Measurements from ENCODE around the gene RTF1. TPM values are rescaled to one million over a fixed set of nuclear protein-coding genes. Genes with fewer than 3 reads are reported as not detected.
A peak's percentile ranks its signal among the peaks of the same experiment; 100 is the strongest.

The RTF1 gene
- polyA plus RNA-seq, 1 of the 3 experiments (the other 2 are of a cell fraction), result 27.8 TPM

DNA sequence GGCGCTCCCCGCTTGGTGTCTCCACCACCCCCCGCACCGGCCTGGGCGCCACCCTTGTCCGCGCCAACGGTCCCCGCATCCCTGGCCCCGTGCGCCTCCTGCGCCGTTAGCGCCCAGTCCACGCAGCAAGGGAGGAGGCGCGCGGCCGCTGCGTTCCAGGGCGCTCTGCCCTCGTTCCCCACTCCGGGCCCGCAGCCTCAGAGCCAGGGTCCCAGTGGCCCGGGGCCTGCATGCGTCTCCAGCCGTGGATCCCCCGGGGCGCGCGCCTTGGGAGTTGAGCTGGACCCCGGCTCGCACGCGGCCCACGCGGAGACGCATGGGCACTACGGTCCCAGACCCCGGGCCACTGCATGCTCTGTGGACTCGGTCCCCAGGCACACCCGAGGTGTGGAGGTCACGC lies 69.4 kb downstream of the RTF1 start:
- H3K9me2 ChIP-seq, result no peaks in the 10 kb centered on the region
- no peaks in the 10 kb centered on the region for H3K4me1 ChIP-seq (ENCODE audit: control insufficient read depth in 1 of 2, insufficient read depth in 2 of 2, low read depth in 1 of 2, low read length in 1 of 2)
- 96% methylated on average over 42 of the region's 43 CpGs for WGBS (ENCODE audit: low lambda C conversion rate)
- no peaks in the 10 kb centered on the region for H4K20me1 ChIP-seq (ENCODE audit: insufficient read depth)
- no peak overlapping the region for H3K4me2 ChIP-seq
- no peak overlapping the region for H3K9ac ChIP-seq
- no peak overlapping the region for H3K27ac ChIP-seq (ENCODE audit: low read depth in 2 of 2, low read length in 1 of 2)
- peaks cover 4% of the 10 kb centered on the region for H3F3A ChIP-seq (replicated peaks; ENCODE audit: insufficient read depth)
- no peaks in the 10 kb centered on the region for H3K79me2 ChIP-seq (ENCODE audit: insufficient read depth)
- peak; percentile 28 for DNase-seq
- ChIA-PET POLR2A (no interaction called here), CTCF (interaction anchor here (1.1 kb wide), 1 partner anchor 20 kb away, joined by 4 read pairs; no protein-coding TSS in a partner anchor)
- H3K9me3 ChIP-seq, result no peaks in the 10 kb centered on the region
- H3K4me3 ChIP-seq (ENCODE audit: low read depth in 2 of 2, low read length in 1 of 2), result no peak overlapping the region
- no peaks in the 10 kb centered on the region for H3K27me3 ChIP-seq (ENCODE audit: insufficient read depth)
- TF ChIP-seq, protein P1, sequence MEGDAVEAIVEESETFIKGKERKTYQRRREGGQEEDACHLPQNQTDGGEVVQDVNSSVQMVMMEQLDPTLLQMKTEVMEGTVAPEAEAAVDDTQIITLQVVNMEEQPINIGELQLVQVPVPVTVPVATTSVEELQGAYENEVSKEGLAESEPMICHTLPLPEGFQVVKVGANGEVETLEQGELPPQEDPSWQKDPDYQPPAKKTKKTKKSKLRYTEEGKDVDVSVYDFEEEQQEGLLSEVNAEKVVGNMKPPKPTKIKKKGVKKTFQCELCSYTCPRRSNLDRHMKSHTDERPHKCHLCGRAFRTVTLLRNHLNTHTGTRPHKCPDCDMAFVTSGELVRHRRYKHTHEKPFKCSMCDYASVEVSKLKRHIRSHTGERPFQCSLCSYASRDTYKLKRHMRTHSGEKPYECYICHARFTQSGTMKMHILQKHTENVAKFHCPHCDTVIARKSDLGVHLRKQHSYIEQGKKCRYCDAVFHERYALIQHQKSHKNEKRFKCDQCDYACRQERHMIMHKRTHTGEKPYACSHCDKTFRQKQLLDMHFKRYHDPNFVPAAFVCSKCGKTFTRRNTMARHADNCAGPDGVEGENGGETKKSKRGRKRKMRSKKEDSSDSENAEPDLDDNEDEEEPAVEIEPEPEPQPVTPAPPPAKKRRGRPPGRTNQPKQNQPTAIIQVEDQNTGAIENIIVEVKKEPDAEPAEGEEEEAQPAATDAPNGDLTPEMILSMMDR (IDR thresholded peaks at IDR 0.05), result no peak
- TF ChIP-seq RFX5 (IDR thresholded peaks at IDR 0.05; ENCODE audit: low read length) (no peak), FOXJ3 (CRISPR knock-in tag; IDR thresholded peaks at IDR 0.05) (no peak), POLR2AphosphoS5 (IDR thresholded peaks at IDR 0.05; ENCODE audit: low read depth, low read length) (no peak), MEF2A (IDR thresholded peaks at IDR 0.05; ENCODE audit: borderline replicate concordance, low read depth) (no peak), TCF12 (IDR thresholded peaks at IDR 0.05) (no peak), TAF1 (IDR thresholded peaks at IDR 0.05; ENCODE audit: borderline replicate concordance, low read depth, low read length) (no peak), RCOR1 (IDR thresholded peaks at IDR 0.05; ENCODE audit: low read length) (no peak), SMC3 (IDR thresholded peaks at IDR 0.05; ENCODE audit: low read depth, low read length) (no peak), GATA2 (CRISPR knock-in tag; IDR thresholded peaks at IDR 0.05) (no peak), NFIC (IDR thresholded peaks at IDR 0.05; ENCODE audit: borderline replicate concordance) (no peak), RAD21 (IDR thresholded peaks at IDR 0.05; ENCODE audit: low read length) (no peak), FOSL2 (IDR thresholded peaks at IDR 0.05; ENCODE audit: borderline replicate concordance, low read depth) (no peak), RXRA (IDR thresholded peaks at IDR 0.05; ENCODE audit: borderline replicate concordance, low read depth) (no peak), YY1 (IDR thresholded peaks at IDR 0.05; ENCODE audit: low read depth) (no peak)
- TF ChIP-seq, protein P2, sequence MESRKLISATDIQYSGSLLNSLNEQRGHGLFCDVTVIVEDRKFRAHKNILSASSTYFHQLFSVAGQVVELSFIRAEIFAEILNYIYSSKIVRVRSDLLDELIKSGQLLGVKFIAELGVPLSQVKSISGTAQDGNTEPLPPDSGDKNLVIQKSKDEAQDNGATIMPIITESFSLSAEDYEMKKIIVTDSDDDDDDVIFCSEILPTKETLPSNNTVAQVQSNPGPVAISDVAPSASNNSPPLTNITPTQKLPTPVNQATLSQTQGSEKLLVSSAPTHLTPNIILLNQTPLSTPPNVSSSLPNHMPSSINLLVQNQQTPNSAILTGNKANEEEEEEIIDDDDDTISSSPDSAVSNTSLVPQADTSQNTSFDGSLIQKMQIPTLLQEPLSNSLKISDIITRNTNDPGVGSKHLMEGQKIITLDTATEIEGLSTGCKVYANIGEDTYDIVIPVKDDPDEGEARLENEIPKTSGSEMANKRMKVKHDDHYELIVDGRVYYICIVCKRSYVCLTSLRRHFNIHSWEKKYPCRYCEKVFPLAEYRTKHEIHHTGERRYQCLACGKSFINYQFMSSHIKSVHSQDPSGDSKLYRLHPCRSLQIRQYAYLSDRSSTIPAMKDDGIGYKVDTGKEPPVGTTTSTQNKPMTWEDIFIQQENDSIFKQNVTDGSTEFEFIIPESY (IDR thresholded peaks at IDR 0.05; ENCODE audit: borderline replicate concordance, low read depth), result no peak
- TF ChIP-seq, protein P3, sequence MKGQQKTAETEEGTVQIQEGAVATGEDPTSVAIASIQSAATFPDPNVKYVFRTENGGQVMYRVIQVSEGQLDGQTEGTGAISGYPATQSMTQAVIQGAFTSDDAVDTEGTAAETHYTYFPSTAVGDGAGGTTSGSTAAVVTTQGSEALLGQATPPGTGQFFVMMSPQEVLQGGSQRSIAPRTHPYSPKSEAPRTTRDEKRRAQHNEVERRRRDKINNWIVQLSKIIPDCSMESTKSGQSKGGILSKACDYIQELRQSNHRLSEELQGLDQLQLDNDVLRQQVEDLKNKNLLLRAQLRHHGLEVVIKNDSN (IDR thresholded peaks at IDR 0.05; ENCODE audit: borderline replicate concordance, low read depth), result no peak
- TF ChIP-seq, protein P4, sequence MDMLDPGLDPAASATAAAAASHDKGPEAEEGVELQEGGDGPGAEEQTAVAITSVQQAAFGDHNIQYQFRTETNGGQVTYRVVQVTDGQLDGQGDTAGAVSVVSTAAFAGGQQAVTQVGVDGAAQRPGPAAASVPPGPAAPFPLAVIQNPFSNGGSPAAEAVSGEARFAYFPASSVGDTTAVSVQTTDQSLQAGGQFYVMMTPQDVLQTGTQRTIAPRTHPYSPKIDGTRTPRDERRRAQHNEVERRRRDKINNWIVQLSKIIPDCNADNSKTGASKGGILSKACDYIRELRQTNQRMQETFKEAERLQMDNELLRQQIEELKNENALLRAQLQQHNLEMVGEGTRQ (IDR thresholded peaks at IDR 0.05; ENCODE audit: borderline replicate concordance, low read depth, low read length), result no peak
- TF ChIP-seq, protein P5, sequence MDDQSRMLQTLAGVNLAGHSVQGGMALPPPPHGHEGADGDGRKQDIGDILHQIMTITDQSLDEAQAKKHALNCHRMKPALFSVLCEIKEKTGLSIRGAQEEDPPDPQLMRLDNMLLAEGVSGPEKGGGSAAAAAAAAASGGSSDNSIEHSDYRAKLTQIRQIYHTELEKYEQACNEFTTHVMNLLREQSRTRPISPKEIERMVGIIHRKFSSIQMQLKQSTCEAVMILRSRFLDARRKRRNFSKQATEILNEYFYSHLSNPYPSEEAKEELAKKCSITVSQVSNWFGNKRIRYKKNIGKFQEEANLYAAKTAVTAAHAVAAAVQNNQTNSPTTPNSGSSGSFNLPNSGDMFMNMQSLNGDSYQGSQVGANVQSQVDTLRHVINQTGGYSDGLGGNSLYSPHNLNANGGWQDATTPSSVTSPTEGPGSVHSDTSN (IDR thresholded peaks at IDR 0.05), result no peak
- peaks cover 0 to 17% of the 10 kb centered on the region in 2 experiments for H3K36me3 ChIP-seq (replicated peaks in 1 of 2; ENCODE audit: control insufficient read depth in 1 of 2, insufficient read depth in 2 of 2, low read length in 1 of 2)
- no peak overlapping the region for H2AFZ ChIP-seq (ENCODE audit: low read depth)
